ENCODE measurements around the gene HELZ. TPM values are rescaled to one million over a fixed set of nuclear protein-coding genes. Genes with fewer than 3 reads are reported as not detected.
A peak's percentile ranks its signal among the peaks of the same experiment; 100 is the strongest.

The HELZ gene
- polyA plus RNA-seq, 1 of the 3 experiments (the other 2 are of a cell fraction): 4.3 TPM

- Histone ChIP-seq H2AFZ (ENCODE audit: low read depth) (no peak overlapping the region), H3K4me1 (ENCODE audit: control insufficient read depth in 1 of 2, insufficient read depth in 2 of 2, low read depth in 1 of 2, low read length in 1 of 2) (peaks cover 8 to 19% of the 10 kb centered on the region in 2 experiments; a peak in 3 of 4 replicates), H3K9me2 (no peaks in the 10 kb centered on the region), H4K20me1 (ENCODE audit: insufficient read depth) (no peaks in the 10 kb centered on the region), H3K27ac (ENCODE audit: low read depth in 2 of 2, low read length in 1 of 2) (0 out of 4 replicates have a peak overlapping the region, but pooled peaks of 1 of the 2 experiments have one; percentile 43), H3K79me2 (ENCODE audit: insufficient read depth) (no peaks in the 10 kb centered on the region), H3K36me3 (replicated peaks in 1 of 2; ENCODE audit: control insufficient read depth in 1 of 2, insufficient read depth in 2 of 2, low read length in 1 of 2) (peaks cover 45 to 47% of the 10 kb centered on the region in 2 experiments), H3K9ac (no peak overlapping the region), H3K27me3 (ENCODE audit: insufficient read depth) (no peaks in the 10 kb centered on the region), H3K9me3 (no peaks in the 10 kb centered on the region), H3F3A (replicated peaks; ENCODE audit: insufficient read depth) (peaks cover 4% of the 10 kb centered on the region), H3K4me2 (no peak overlapping the region), H3K4me3 (ENCODE audit: low read depth in 2 of 2, low read length in 1 of 2) (no peak overlapping the region)
- DNase-seq: no peak
- 91% methylated on average over 5 of the region's 5 CpGs for WGBS (ENCODE audit: low lambda C conversion rate)
- POLR2A ChIA-PET: no interaction called here
- no peak for TF ChIP-seq GABPA (IDR thresholded peaks at IDR 0.05; ENCODE audit: low read depth)
- TF ChIP-seq SMC3 (IDR thresholded peaks at IDR 0.05; ENCODE audit: low read depth, low read length): no peak
- no peak for TF ChIP-seq PBX3 (IDR thresholded peaks at IDR 0.05)
- TF ChIP-seq FOSL2 (IDR thresholded peaks at IDR 0.05; ENCODE audit: borderline replicate concordance, low read depth): no peak
- TF ChIP-seq NFIC (IDR thresholded peaks at IDR 0.05; ENCODE audit: borderline replicate concordance): no peak
- no peak for TF ChIP-seq RFX5 (IDR thresholded peaks at IDR 0.05; ENCODE audit: low read length)
- no peak for TF ChIP-seq ZBTB33 (IDR thresholded peaks at IDR 0.05; ENCODE audit: borderline replicate concordance, low read depth)
- no peak for TF ChIP-seq FOXJ3 (CRISPR knock-in tag; IDR thresholded peaks at IDR 0.05)
- TF ChIP-seq USF2 (IDR thresholded peaks at IDR 0.05; ENCODE audit: borderline replicate concordance, low read depth, low read length): no peak
- TF ChIP-seq RAD21 (IDR thresholded peaks at IDR 0.05; ENCODE audit: low read length): no peak
- TF ChIP-seq NRF1 (IDR thresholded peaks at IDR 0.05; ENCODE audit: low read depth, low read length): no peak
- CTCF ChIA-PET: interaction anchor here (0.6 to 1.5 kb wide), 3 partner anchors 11 to 212 kb away, joined by 3 to 8 read pairs (median 4); no protein-coding TSS in a partner anchor
Measured at GRCh38 chr17:67136191-67137025, 108.6 kb downstream of the HELZ start.

GRCh38 chr17:67133161-67133560 lies 111.8 kb downstream of the HELZ start:
- peak overlapping the region in 1 of 2 experiments; percentile 83; a peak in 2 of 4 replicates for H3K27ac ChIP-seq (ENCODE audit: low read depth in 2 of 2, low read length in 1 of 2)
- H3K9ac ChIP-seq: no peak overlapping the region
- H4K20me1 ChIP-seq (ENCODE audit: insufficient read depth): no peaks in the 10 kb centered on the region
- CTCF ChIA-PET: interaction anchor here (0.7 to 2.4 kb wide), 8 partner anchors 24 to 405 kb away, joined by 3 to 18 read pairs (median 4); no protein-coding TSS in a partner anchor
- peaks cover 7% of the 10 kb centered on the region for H3F3A ChIP-seq (replicated peaks; ENCODE audit: insufficient read depth)
- POLR2A ChIA-PET: interaction anchor here (1.2 kb wide), 2 partner anchors 113 to 166 kb away, joined by 4 to 7 read pairs; no protein-coding TSS in a partner anchor
- H3K4me2 ChIP-seq: no peak overlapping the region
- no peak overlapping the region for H2AFZ ChIP-seq (ENCODE audit: low read depth)
- H3K4me1 ChIP-seq (ENCODE audit: control insufficient read depth in 1 of 2, insufficient read depth in 2 of 2, low read depth in 1 of 2, low read length in 1 of 2): peaks cover 4 to 14% of the 10 kb centered on the region in 2 experiments; a peak in 3 of 4 replicates
- H3K36me3 ChIP-seq (replicated peaks in 1 of 2; ENCODE audit: control insufficient read depth in 1 of 2, insufficient read depth in 2 of 2, low read length in 1 of 2): peaks cover 38 to 43% of the 10 kb centered on the region in 2 experiments
- no peak overlapping the region for H3K4me3 ChIP-seq (ENCODE audit: low read depth in 2 of 2, low read length in 1 of 2)
- H3K27me3 ChIP-seq (ENCODE audit: insufficient read depth): no peaks in the 10 kb centered on the region
- no peaks in the 10 kb centered on the region for H3K9me3 ChIP-seq
- no peaks in the 10 kb centered on the region for H3K79me2 ChIP-seq (ENCODE audit: insufficient read depth)
- DNase-seq: no peak
- no peaks in the 10 kb centered on the region for H3K9me2 ChIP-seq
- peak; percentile 24; the same call in 1 of the 2 replicates for TF ChIP-seq RCOR1 (IDR thresholded peaks at IDR 0.05; ENCODE audit: low read length)
- no peak for TF ChIP-seq MXI1 (IDR thresholded peaks at IDR 0.05; ENCODE audit: low read depth, low read length)
